Type B pancreatic cell (in vitro differentiated cells): ENCODE results near the gene CNOT6L. TPM values are rescaled to one million over a fixed set of nuclear protein-coding genes. Genes with fewer than 3 reads are reported as not detected.

ENCODE experiments used
- DNase-seq: peaks from one replicate; pipeline ENCODE4 v3.0.0; 2021; ENCODE audit warnings: mixed read lengths; ENCODE audit not compliant: unreplicated experiment; ENCODE audit errors: extremely low spot score
- H3K27ac Mint-ChIP-seq: 2 replicates; pipeline ENCODE4 v1.8.0; 2021; ENCODE audit warnings: mild to moderate bottlenecking, mixed read lengths
- H3K27me3 Mint-ChIP-seq: 2 replicates; pipeline ENCODE4 v1.8.0; 2021; ENCODE audit warnings: mixed read lengths
- H3K36me3 Mint-ChIP-seq: 2 replicates; pipeline ENCODE4 v1.8.0; 2021; ENCODE audit warnings: mixed read lengths
- H3K4me1 Mint-ChIP-seq: one replicate; pipeline ENCODE4 v1.8.0; 2021; ENCODE audit warnings: mixed read lengths; ENCODE audit not compliant: unreplicated experiment
- H3K4me3 Mint-ChIP-seq: 2 replicates; pipeline ENCODE4 v1.8.0; 2021; ENCODE audit warnings: mild to moderate bottlenecking, mixed read lengths
- H3K9me3 Mint-ChIP-seq: 2 replicates; pipeline ENCODE4 v1.8.0; 2021; ENCODE audit warnings: mixed read lengths
- total RNA-seq: library from RNA; stranded (reverse); gene quantifications from 2 replicates; pipeline ENCODE4 v1.2.1, GENCODE V29; 2021; ENCODE audit warnings: low replicate concordance
- TF ChIP-seq, protein P1 (sequence below): fragments of 200-600 bp; sonication (generic); conservative IDR thresholded peaks from 2 replicates; pipeline ENCODE4 v1.5.0; 2021; ENCODE audit warnings: antibody characterized with exemption, mild to moderate bottlenecking

CNOT6L gene
- total RNA-seq, 1 donor from 2014 or later, result 30.0 TPM

- no peaks in the 10 kb centered on the region for H3K27me3 Mint-ChIP-seq
- no peak for DNase-seq
- no peak overlapping the region for H3K27ac Mint-ChIP-seq
- TF ChIP-seq, protein P1, sequence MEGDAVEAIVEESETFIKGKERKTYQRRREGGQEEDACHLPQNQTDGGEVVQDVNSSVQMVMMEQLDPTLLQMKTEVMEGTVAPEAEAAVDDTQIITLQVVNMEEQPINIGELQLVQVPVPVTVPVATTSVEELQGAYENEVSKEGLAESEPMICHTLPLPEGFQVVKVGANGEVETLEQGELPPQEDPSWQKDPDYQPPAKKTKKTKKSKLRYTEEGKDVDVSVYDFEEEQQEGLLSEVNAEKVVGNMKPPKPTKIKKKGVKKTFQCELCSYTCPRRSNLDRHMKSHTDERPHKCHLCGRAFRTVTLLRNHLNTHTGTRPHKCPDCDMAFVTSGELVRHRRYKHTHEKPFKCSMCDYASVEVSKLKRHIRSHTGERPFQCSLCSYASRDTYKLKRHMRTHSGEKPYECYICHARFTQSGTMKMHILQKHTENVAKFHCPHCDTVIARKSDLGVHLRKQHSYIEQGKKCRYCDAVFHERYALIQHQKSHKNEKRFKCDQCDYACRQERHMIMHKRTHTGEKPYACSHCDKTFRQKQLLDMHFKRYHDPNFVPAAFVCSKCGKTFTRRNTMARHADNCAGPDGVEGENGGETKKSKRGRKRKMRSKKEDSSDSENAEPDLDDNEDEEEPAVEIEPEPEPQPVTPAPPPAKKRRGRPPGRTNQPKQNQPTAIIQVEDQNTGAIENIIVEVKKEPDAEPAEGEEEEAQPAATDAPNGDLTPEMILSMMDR, result no peak
- no peaks in the 10 kb centered on the region for H3K9me3 Mint-ChIP-seq
- no peak overlapping the region for H3K4me3 Mint-ChIP-seq
- H3K4me1 Mint-ChIP-seq, result peaks cover 15% of the 10 kb centered on the region
- peaks cover 5% of the 10 kb centered on the region for H3K36me3 Mint-ChIP-seq
These were observed 13.3 kb downstream of the CNOT6L start for GRCh38 chr4:77805840-77806239.

DNA sequence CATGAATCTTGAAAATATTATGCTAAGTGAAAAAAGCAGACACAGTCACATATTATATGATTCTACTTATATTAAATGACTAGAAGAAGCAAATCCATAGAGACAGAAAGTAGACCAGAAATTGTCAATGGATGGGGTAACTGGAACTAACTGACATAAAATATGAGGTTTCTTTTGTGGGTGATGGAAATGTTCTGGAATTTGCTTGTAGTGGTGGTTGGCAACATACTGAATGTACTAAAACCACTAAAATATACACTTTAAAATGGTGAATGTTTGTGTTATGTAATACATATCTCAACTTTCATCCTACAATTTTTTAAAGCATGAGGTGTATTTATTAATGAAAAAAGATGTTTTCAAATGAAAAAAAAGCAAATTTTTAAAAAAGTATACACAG lies 14.7 kb downstream of the CNOT6L start:
- DNase-seq, result no peak
- H3K4me1 Mint-ChIP-seq, result peaks cover 16% of the 10 kb centered on the region
- peaks cover 5% of the 10 kb centered on the region for H3K36me3 Mint-ChIP-seq
- no peaks in the 10 kb centered on the region for H3K27me3 Mint-ChIP-seq
- no peak overlapping the region for H3K4me3 Mint-ChIP-seq
- TF ChIP-seq, protein P1, result no peak
- H3K9me3 Mint-ChIP-seq, result no peaks in the 10 kb centered on the region
- no peak overlapping the region for H3K27ac Mint-ChIP-seq

DNA sequence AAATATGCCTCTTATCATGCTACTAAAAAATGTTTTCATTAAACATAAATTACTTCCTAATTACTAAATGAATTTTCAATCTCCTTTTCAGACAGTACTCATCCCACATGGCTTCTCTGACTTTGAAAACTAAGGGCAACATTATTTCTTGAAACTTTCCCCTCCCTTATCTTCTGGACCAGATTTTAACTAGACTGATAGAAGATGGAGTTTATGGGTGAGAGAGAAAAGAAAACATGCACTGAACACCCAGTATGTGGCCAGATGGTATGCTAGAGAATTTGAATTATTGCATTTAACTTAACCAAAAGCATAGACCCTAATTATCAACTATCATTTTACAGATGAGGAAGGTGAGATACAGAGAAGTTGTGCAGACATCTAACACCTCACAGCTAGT lies 16.8 kb downstream of the CNOT6L start:
- H3K36me3 Mint-ChIP-seq, result peaks cover 5% of the 10 kb centered on the region
- H3K9me3 Mint-ChIP-seq, result no peaks in the 10 kb centered on the region
- TF ChIP-seq, protein P1, result no peak
- H3K27ac Mint-ChIP-seq, result no peak overlapping the region
- peaks cover 16% of the 10 kb centered on the region for H3K4me1 Mint-ChIP-seq
- no peak overlapping the region for H3K4me3 Mint-ChIP-seq
- DNase-seq, result no peak
- H3K27me3 Mint-ChIP-seq, result no peaks in the 10 kb centered on the region

DNA sequence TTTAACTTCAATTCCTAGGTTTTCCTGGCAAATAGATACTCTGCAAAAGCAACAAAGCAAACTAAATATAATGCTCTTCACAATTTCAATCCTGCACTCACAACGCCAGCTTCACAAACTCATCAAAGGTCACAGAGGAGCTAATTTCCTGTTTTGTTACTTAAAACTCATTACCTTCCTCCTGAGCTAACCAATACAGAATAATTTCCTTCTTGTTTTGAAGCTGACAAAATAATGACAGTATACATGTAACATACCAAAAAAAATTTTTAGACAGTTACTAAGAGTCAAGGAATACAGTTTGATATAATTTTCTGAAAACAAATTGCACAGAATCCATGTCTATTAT lies 17.9 kb downstream of the CNOT6L start:
- Mint-ChIP-seq H3K4me3 (no peak overlapping the region), H3K27me3 (no peaks in the 10 kb centered on the region), H3K27ac (no peak overlapping the region), H3K9me3 (no peaks in the 10 kb centered on the region), H3K4me1 (peaks cover 17% of the 10 kb centered on the region), H3K36me3 (peaks cover 3% of the 10 kb centered on the region)
- DNase-seq, result no peak
- TF ChIP-seq, protein P1, result no peak

GRCh38 chr4:77800483-77801259 lies 18.5 kb downstream of the CNOT6L start:
- TF ChIP-seq, protein P1, result no peak

More at GRCh38 chr4:77800483-77801259, 18.5 kb downstream of the CNOT6L start:
- Mint-ChIP-seq H3K4me3 (no peak overlapping the region), H3K36me3 (peaks cover 5% of the 10 kb centered on the region), H3K27ac (no peak overlapping the region), H3K4me1 (peaks cover 18% of the 10 kb centered on the region), H3K27me3 (no peaks in the 10 kb centered on the region), H3K9me3 (no peaks in the 10 kb centered on the region)
- no peak for DNase-seq
